ENCODE data around the gene CMKLR1. TPM values are rescaled to one million over a fixed set of nuclear protein-coding genes. Genes with fewer than 3 reads are reported as not detected.

The CMKLR1 gene
- total and polyA plus RNA-seq, 2 donors (not counting 1 experiment from before 2014, with no cell fraction given): 0.06 to 0.54 TPM

- Histone ChIP-seq H3K4me2 (replicated peaks; ENCODE audit: low read depth, low read length, poor library complexity, severe bottlenecking) (no peak overlapping the region), H3K9me3 (ENCODE audit: control extremely low read depth in 1 of 3, control insufficient read depth in 2 of 3, insufficient read depth in 1 of 3, low read length in 2 of 3) (peaks cover 0 to 11% (median 11%) of the 10 kb centered on the region in 3 donors), H3K4me1 (ENCODE audit: control insufficient read depth in 2 of 2, insufficient read depth in 2 of 2, low read length in 2 of 2) (no peaks in the 10 kb centered on the region), H2AFZ (ENCODE audit: insufficient read depth, low read depth, low read length, poor library complexity, severe bottlenecking) (no peak overlapping the region), H4K20me1 (ENCODE audit: control insufficient read depth, insufficient read depth, low read length, poor library complexity, severe bottlenecking) (no peaks in the 10 kb centered on the region), H3K27me3 (replicated peaks in 1 of 4; ENCODE audit: control extremely low read depth in 1 of 4, control insufficient read depth in 3 of 4, insufficient read depth in 4 of 4, low read length in 3 of 4) (no peaks in the 10 kb centered on the region), H3K27ac (ENCODE audit: low read length in 2 of 2) (no peak overlapping the region), H3K79me2 (ENCODE audit: control insufficient read depth, insufficient read depth, low read length) (no peaks in the 10 kb centered on the region), H3K36me3 (replicated peaks in 1 of 2; ENCODE audit: control extremely low read depth in 1 of 2, control insufficient read depth in 1 of 2, extremely low read depth in 1 of 2, insufficient read depth in 2 of 2, low read length in 1 of 2) (no peaks in the 10 kb centered on the region), H3K4me3 (ENCODE audit: control extremely low read depth in 1 of 5, extremely low read depth in 1 of 5, insufficient read depth in 1 of 5, low read depth in 2 of 5, low read length in 4 of 5) (no peak overlapping the region), H3K9ac (ENCODE audit: low read length) (no peak overlapping the region)
- peaks cover 7% of the 10 kb centered on the region for H3K9me3 Mint-ChIP-seq (ENCODE audit: insufficient read depth)
- ChIA-PET CTCF (no interaction called here), POLR2A (no interaction called here)
- DNase-seq: no peak
- no peaks in the 10 kb centered on the region for H3K4me1 Mint-ChIP-seq
- WGBS (ENCODE audit: insufficient coverage): 93% methylated on average over 3 of the region's 5 CpGs
- TF ChIP-seq CTCF (IDR thresholded peaks at IDR 0.05) (no peak), EZH2 (IDR thresholded peaks at IDR 0.05; ENCODE audit: borderline replicate concordance, insufficient read depth, low read depth, low read length, poor library complexity, severe bottlenecking) (no peak)
- ATAC-seq (ENCODE audit: low read depth): no peak
- no peak overlapping the region for H3K4me3 Mint-ChIP-seq
- H3K27me3 Mint-ChIP-seq: peaks cover 4% of the 10 kb centered on the region
- intact Hi-C loops (cut with micrococcal nuclease): no loop called here
- H3K27ac Mint-ChIP-seq: no peak overlapping the region
Measured at GRCh38 chr12:108369736-108370396, 30.8 kb upstream of the CMKLR1 start.

- Histone ChIP-seq H3K4me3 (ENCODE audit: control extremely low read depth in 1 of 5, extremely low read depth in 1 of 5, insufficient read depth in 1 of 5, low read depth in 2 of 5, low read length in 4 of 5) (no peak overlapping the region), H3K36me3 (replicated peaks in 1 of 2; ENCODE audit: control extremely low read depth in 1 of 2, control insufficient read depth in 1 of 2, extremely low read depth in 1 of 2, insufficient read depth in 2 of 2, low read length in 1 of 2) (no peaks in the 10 kb centered on the region), H2AFZ (ENCODE audit: insufficient read depth, low read depth, low read length, poor library complexity, severe bottlenecking) (no peak overlapping the region), H3K27me3 (replicated peaks in 1 of 4; ENCODE audit: control extremely low read depth in 1 of 4, control insufficient read depth in 3 of 4, insufficient read depth in 4 of 4, low read length in 3 of 4) (peaks cover 0 to 3% (median 0%) of the 10 kb centered on the region in 4 experiments), H3K4me2 (replicated peaks; ENCODE audit: low read depth, low read length, poor library complexity, severe bottlenecking) (no peak overlapping the region), H3K4me1 (ENCODE audit: control insufficient read depth in 2 of 2, insufficient read depth in 2 of 2, low read length in 2 of 2) (no peaks in the 10 kb centered on the region), H3K9ac (ENCODE audit: low read length) (no peak overlapping the region), H3K79me2 (ENCODE audit: control insufficient read depth, insufficient read depth, low read length) (no peaks in the 10 kb centered on the region), H4K20me1 (ENCODE audit: control insufficient read depth, insufficient read depth, low read length, poor library complexity, severe bottlenecking) (no peaks in the 10 kb centered on the region), H3K9me3 (ENCODE audit: control extremely low read depth in 1 of 3, control insufficient read depth in 2 of 3, insufficient read depth in 1 of 3, low read length in 2 of 3) (peaks cover 0 to under 1% (median 0%) of the 10 kb centered on the region in 3 donors), H3K27ac (ENCODE audit: low read length in 2 of 2) (no peak overlapping the region)
- Mint-ChIP-seq H3K4me3 (no peak overlapping the region), H3K27me3 (peaks cover 8% of the 10 kb centered on the region), H3K27ac (no peak overlapping the region), H3K4me1 (no peaks in the 10 kb centered on the region), H3K9me3 (ENCODE audit: insufficient read depth) (peaks cover 2% of the 10 kb centered on the region)
- ChIA-PET POLR2A (no interaction called here), CTCF (no interaction called here)
- WGBS (ENCODE audit: insufficient coverage): 82% methylated on average over 1 of the region's 2 CpGs
- intact Hi-C loops (cut with micrococcal nuclease): no loop called here
- TF ChIP-seq CTCF (IDR thresholded peaks at IDR 0.05): no peak
- no peak for TF ChIP-seq EZH2 (IDR thresholded peaks at IDR 0.05; ENCODE audit: borderline replicate concordance, insufficient read depth, low read depth, low read length, poor library complexity, severe bottlenecking)
- DNase-seq: no peak
- ATAC-seq (ENCODE audit: low read depth): no peak
Measured at GRCh38 chr12:108368089-108368488, 29.0 kb upstream of the CMKLR1 start.

All from B cell (primary cell).